Fibroblast of villous mesenchyme (primary cell): ENCODE results near the gene RASD1. TPM values are rescaled to one million over a fixed set of nuclear protein-coding genes. Genes with fewer than 3 reads are reported as not detected.

Experiments
- DNase-seq: peaks from one replicate; pipeline ENCODE4 v3.0.0-alpha.2; 2010; ENCODE audit warnings: low read depth
- H3K4me3 ChIP-seq: 2 replicates; pipeline ENCODE4 v1.5.1; 2011; ENCODE audit warnings: low read depth, mild to moderate bottlenecking, low read length
- CTCF ChIP-seq: IDR thresholded peaks from 2 replicates; pipeline ENCODE4 v1.5.1; 2012; ENCODE audit warnings: low read depth, mild to moderate bottlenecking, low read length; ENCODE audit not compliant: insufficient read depth
- total RNA-seq: library from RNA; depleted of rRNA; stranded (reverse); fragments of >200 nt; gene quantifications from 2 replicates; pipeline ENCODE4 v1.2.3, GENCODE V29; 2012

Gene RASD1
- total RNA-seq, 1 donor, result 0.86 TPM

- DNase-seq, result peak; percentile 4
- H3K4me3 ChIP-seq, result no peak overlapping the region
- TF ChIP-seq CTCF, result no peak
These were observed 14.3 kb downstream of the RASD1 start for GRCh38 chr17:17481860-17482259.

GRCh38 chr17:17480593-17481148, 15.5 kb downstream of the RASD1 start:
- H3K4me3 ChIP-seq, result no peak overlapping the region
- DNase-seq, result no peak
- TF ChIP-seq CTCF, result no peak

GRCh38 chr17:17479209-17479608, 17.0 kb downstream of the RASD1 start:
- peak; percentile 12 for DNase-seq
- H3K4me3 ChIP-seq, result no peak overlapping the region
- TF ChIP-seq CTCF, result no peak

- no peak for TF ChIP-seq CTCF
- peak; percentile 90 for DNase-seq
- peak within 1 kb of the TSS; percentile 97 for H3K4me3 ChIP-seq
These were observed 19.2 kb downstream of the RASD1 start, which contains the start of gene MED9 for GRCh38 chr17:17476865-17477467. TSS of gene MED9 (plus strand) at chr17:17477000. CDS start at chr17:17477042, 42 bp downstream.

GRCh38 chr17:17474341-17474740, 21.9 kb downstream of the RASD1 start:
- DNase-seq, result no peak
- no peak for TF ChIP-seq CTCF

GRCh38 chr17:17472333-17472920, 23.8 kb downstream of the RASD1 start:
- DNase-seq, result no peak
- TF ChIP-seq CTCF, result no peak
- H3K4me3 ChIP-seq, result no peak overlapping the region

More at GRCh38 chr17:17474341-17474740, 21.9 kb downstream of the RASD1 start:
- no peak overlapping the region for H3K4me3 ChIP-seq
